Natural killer cell (primary cell): Measurements from ENCODE around the gene ANOS1. TPM values are rescaled to one million over a fixed set of nuclear protein-coding genes. Genes with fewer than 3 reads are reported as not detected.

ENCODE experiments used
- ATAC-seq, 3 donors: fragments of 150-1000 bp in 2 of 3; fragments of 200-7000 bp in 1 of 3; cut with Tn5 transposase; 1 replicate in 1 of 3; 2 replicates in 2 of 3; pipeline ENCODE4 v1.10.0; 2021; ENCODE audit warnings: mild to moderate bottlenecking in 2 of 3, moderate library complexity in 2 of 3
- DNase-seq, 2 donors: peaks; one replicate each; pipeline versions ENCODE4 v3.0.0 to v3.0.0-alpha.2; 2013 to 2021; ENCODE audit warnings: mixed read lengths in 1 of 2
- H3K27ac ChIP-seq: one replicate; pipeline ENCODE4 v1.5.1; 2013; ENCODE audit warnings: mild to moderate bottlenecking, low read length
- H3K27me3 ChIP-seq: one replicate; pipeline ENCODE4 v1.6.1; 2013; ENCODE audit warnings: low read length; ENCODE audit not compliant: control insufficient read depth, insufficient read depth
- H3K36me3 ChIP-seq: one replicate; pipeline ENCODE4 v1.6.1; 2013; ENCODE audit warnings: low read length; ENCODE audit not compliant: control insufficient read depth, insufficient read depth
- H3K4me1 ChIP-seq: one replicate; pipeline ENCODE4 v1.6.1; 2013; ENCODE audit warnings: low read length; ENCODE audit not compliant: control insufficient read depth, insufficient read depth
- H3K4me3 ChIP-seq: one replicate; pipeline ENCODE4 v1.5.1; 2013; ENCODE audit warnings: low read length
- H3K9me3 ChIP-seq: one replicate; pipeline ENCODE4 v1.6.1; 2013; ENCODE audit warnings: low read length; ENCODE audit not compliant: control insufficient read depth, insufficient read depth
- H3K27ac Mint-ChIP-seq, 2 donors: one replicate each; pipeline ENCODE4 v1.8.0; 2022; ENCODE audit warnings: mild to moderate bottlenecking in 2 of 2, mixed read lengths in 2 of 2, moderate library complexity in 1 of 2
- H3K27me3 Mint-ChIP-seq, 2 donors: one replicate each; pipeline ENCODE4 v1.8.0; 2022; ENCODE audit warnings: low read depth in 2 of 2, mixed read lengths in 2 of 2
- H3K36me3 Mint-ChIP-seq: one replicate; pipeline ENCODE4 v1.8.0; 2022; ENCODE audit warnings: mixed read lengths
- H3K4me1 Mint-ChIP-seq, 2 donors: one replicate each; pipeline ENCODE4 v1.8.0; 2022; ENCODE audit warnings: mixed read lengths in 2 of 2
- H3K4me3 Mint-ChIP-seq: one replicate; pipeline ENCODE4 v1.8.0; 2022; ENCODE audit warnings: mild to moderate bottlenecking, moderate library complexity, mixed read lengths
- H3K9me3 Mint-ChIP-seq, 2 donors: one replicate each; pipeline ENCODE4 v1.8.0; 2022; ENCODE audit warnings: mixed read lengths in 2 of 2
- WGBS: methylation state at CpG from one replicate; pipeline ENCODE4 v1.1.7; 2013; ENCODE audit warnings: missing lambda C conversion rate; ENCODE audit not compliant: insufficient coverage; 5-methylcytosine and 5-hydroxymethylcytosine counted together
- intact Hi-C: fragments of 100-400 bp; cut with micrococcal nuclease; formaldehyde crosslinking; loops from one replicate; pipeline ENCODE4 v1.14.2; 2022
- total RNA-seq, 4 donors: library from RNA; stranded (reverse); fragments of 120-200 nt in 1 of 4; gene quantifications; one replicate each; pipeline versions ENCODE4 v1.2.3 to v1.2.4, GENCODE V29; 2013 to 2022
- TF ChIP-seq, protein P1 (sequence below): fragments of 200-600 bp; IDR thresholded peaks from one replicate; pipeline ENCODE4 v1.8.0; 2022; ENCODE audit warnings: antibody characterized with exemption

Gene ANOS1
- total RNA-seq, 3 donors from 2014 or later (not counting 1 experiment from before 2014, with no cell fraction given), result not detected

DNA sequence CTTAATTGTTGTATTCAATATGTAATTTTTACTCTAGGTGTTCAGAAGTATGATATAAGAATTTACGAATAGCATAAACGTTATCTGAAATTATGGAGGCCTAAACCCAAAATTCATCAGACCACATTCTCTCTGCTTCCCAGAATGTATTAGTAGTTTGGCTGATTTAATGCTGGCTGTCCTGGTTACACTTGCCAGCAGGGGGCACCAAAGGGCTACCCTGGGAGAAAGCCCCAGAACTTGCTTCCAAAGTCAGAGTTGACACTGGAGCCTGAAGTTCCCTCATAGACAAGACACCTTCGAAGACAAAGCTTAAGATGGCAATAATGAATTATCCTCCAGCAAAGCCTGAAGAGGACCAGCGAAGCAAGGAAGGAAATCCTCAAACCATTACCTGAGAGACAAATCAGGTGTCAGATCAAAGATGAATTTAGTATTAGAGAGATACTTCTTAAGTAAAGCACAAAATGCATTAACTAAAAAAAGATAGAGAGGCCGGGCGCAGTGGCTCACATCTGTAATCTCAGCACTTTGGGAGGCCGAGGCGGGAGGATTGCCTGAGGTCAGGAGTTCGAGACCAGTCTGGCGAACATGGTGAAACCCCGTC lies 11.3 kb upstream of the ANOS1 start:
- Histone ChIP-seq H3K9me3 (no peaks in the 10 kb centered on the region), H3K27me3 (no peaks in the 10 kb centered on the region), H3K36me3 (no peaks in the 10 kb centered on the region), H3K4me1 (no peaks in the 10 kb centered on the region), H3K27ac (no peak overlapping the region), H3K4me3 (no peak overlapping the region)
- 71% methylated on average over 3 of the region's 11 CpGs for WGBS
- no peak overlapping the region for H3K4me3 Mint-ChIP-seq
- H3K27ac Mint-ChIP-seq, result no peak overlapping the region
- no peaks in the 10 kb centered on the region for H3K9me3 Mint-ChIP-seq
- H3K36me3 Mint-ChIP-seq, result no peaks in the 10 kb centered on the region
- H3K27me3 Mint-ChIP-seq, result peaks cover 3 to 6% of the 10 kb centered on the region in 2 donors
- DNase-seq (peak; percentile 46 to 71), ATAC-seq (peak in 2 of 3 donors; percentile 42 to 67)
- intact Hi-C loops, result loop anchor here (2.0 to 5.0 kb wide), 2 partner anchors 964 to 1376 kb away; no protein-coding TSS in a partner anchor
- TF ChIP-seq, protein P1, sequence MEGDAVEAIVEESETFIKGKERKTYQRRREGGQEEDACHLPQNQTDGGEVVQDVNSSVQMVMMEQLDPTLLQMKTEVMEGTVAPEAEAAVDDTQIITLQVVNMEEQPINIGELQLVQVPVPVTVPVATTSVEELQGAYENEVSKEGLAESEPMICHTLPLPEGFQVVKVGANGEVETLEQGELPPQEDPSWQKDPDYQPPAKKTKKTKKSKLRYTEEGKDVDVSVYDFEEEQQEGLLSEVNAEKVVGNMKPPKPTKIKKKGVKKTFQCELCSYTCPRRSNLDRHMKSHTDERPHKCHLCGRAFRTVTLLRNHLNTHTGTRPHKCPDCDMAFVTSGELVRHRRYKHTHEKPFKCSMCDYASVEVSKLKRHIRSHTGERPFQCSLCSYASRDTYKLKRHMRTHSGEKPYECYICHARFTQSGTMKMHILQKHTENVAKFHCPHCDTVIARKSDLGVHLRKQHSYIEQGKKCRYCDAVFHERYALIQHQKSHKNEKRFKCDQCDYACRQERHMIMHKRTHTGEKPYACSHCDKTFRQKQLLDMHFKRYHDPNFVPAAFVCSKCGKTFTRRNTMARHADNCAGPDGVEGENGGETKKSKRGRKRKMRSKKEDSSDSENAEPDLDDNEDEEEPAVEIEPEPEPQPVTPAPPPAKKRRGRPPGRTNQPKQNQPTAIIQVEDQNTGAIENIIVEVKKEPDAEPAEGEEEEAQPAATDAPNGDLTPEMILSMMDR, result peak; percentile 65
- H3K4me1 Mint-ChIP-seq, result no peaks in the 10 kb centered on the region

DNA sequence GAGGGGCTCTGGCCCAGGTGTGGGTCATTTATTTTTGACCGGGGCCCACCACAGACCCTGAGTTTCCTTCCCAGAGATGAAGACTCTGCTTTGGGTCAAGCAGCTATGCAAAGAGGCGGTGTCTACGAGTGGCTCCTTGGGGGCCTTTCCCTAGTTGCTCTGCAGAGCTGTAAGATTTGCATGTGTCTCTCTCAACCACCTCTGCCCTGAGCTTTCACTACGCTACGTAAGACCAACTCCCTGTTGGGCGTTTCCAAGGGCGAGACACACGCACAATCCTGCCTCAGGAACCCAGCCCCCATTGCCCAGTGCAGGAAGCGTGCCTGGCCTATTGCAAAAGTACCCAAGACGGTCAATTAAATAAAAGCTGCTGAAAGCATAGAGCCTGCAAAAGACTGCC lies 10.0 kb upstream of the ANOS1 start:
- Histone ChIP-seq H3K4me1 (no peaks in the 10 kb centered on the region), H3K27me3 (no peaks in the 10 kb centered on the region), H3K36me3 (no peaks in the 10 kb centered on the region), H3K4me3 (no peak overlapping the region), H3K9me3 (no peaks in the 10 kb centered on the region), H3K27ac (no peak overlapping the region)
- H3K4me3 Mint-ChIP-seq, result no peak overlapping the region
- intact Hi-C loops, result loop anchor here (2.0 to 5.0 kb wide), 2 partner anchors 965 to 1377 kb away; no protein-coding TSS in a partner anchor
- H3K4me1 Mint-ChIP-seq, result no peaks in the 10 kb centered on the region
- WGBS, result 87% methylated on average over 10 of the region's 10 CpGs
- no peaks in the 10 kb centered on the region for H3K36me3 Mint-ChIP-seq
- no peak overlapping the region for H3K27ac Mint-ChIP-seq
- DNase-seq (no peak), ATAC-seq (no peak)
- H3K9me3 Mint-ChIP-seq, result no peaks in the 10 kb centered on the region
- TF ChIP-seq, protein P1, result no peak
- peaks cover 3 to 7% of the 10 kb centered on the region in 2 donors for H3K27me3 Mint-ChIP-seq

DNA sequence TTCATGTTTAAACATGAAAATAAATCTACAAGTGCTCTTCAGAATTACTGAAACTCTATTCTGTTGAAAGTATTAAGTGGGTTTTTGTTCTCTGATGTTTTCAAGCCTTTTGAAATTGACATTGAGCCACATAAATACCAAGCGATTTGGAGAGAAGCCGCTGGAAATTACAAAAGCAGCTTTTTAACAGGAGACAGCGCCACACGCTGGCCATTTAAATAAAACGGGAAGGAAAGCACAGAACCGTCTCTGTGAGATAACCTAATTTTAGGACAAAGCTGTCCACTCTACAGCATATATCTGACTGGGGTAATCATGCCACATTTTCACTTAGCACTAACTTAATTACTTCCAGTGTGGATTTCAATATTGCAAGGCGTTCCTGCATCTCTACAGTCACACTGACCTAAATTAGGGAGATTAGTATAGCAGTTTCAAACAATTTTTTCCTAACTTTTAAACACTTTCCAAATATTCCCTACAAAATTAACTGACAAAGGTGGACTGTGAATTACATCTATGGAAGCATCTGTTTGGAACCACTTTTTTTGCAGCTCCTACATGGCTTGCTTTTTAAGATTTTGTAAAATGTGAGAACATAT lies 6.8 kb upstream of the ANOS1 start:
- WGBS, result 2% methylated on average over 6 of the region's 7 CpGs
- Mint-ChIP-seq H3K4me1 (no peaks in the 10 kb centered on the region), H3K4me3 (no peak overlapping the region), H3K36me3 (no peaks in the 10 kb centered on the region), H3K9me3 (no peaks in the 10 kb centered on the region), H3K27me3 (peaks cover 3 to 13% of the 10 kb centered on the region in 2 donors), H3K27ac (no peak overlapping the region)
- H3K27ac ChIP-seq, result no peak overlapping the region
- ATAC-seq (no peak), DNase-seq (peak in 1 of 2 donors; percentile 47)
- H3K36me3 ChIP-seq, result no peaks in the 10 kb centered on the region
- no peak overlapping the region for H3K4me3 ChIP-seq
- H3K9me3 ChIP-seq, result no peaks in the 10 kb centered on the region
- H3K27me3 ChIP-seq, result no peaks in the 10 kb centered on the region
- H3K4me1 ChIP-seq, result no peaks in the 10 kb centered on the region
- intact Hi-C loops, result loop anchor here (1.0 kb wide), 1 partner anchor 742 kb away; no protein-coding TSS in a partner anchor
- TF ChIP-seq, protein P1, result peak; percentile 63
